Measurements from ENCODE around the gene TUBB4A. TPM values are rescaled to one million over a fixed set of nuclear protein-coding genes. Genes with fewer than 3 reads are reported as not detected.

Gene TUBB4A
- total and polyA plus RNA-seq, 11 donors, result 0.15 to 4.8 (median 1.6) TPM

GRCh38 chr19:6479836-6480398 lies 22.2 kb downstream of the TUBB4A start:
- Histone ChIP-seq H3K4me1 (peaks cover 0 to 18% (median 3%) of the 10 kb centered on the region in 12 donors), H3K27ac (no peak overlapping the region), H3K9me3 (no peaks in the 10 kb centered on the region), H3K27me3 (peaks cover 17 to 56% (median 25%) of the 10 kb centered on the region in 9 donors), H3K36me3 (peaks cover 0 to 18% (median 0%) of the 10 kb centered on the region in 9 donors), H3K4me3 (no peak overlapping the region)
- no peak for TF ChIP-seq CTCF (IDR thresholded peaks at IDR 0.05)
- no peak for TF ChIP-seq POLR2A (IDR thresholded peaks at IDR 0.05)
- intact Hi-C loops (cut with DNase I), result no loop called here
- WGBS, 4 donors, result 50 to 83% (median 57%) methylated on average over 5 to 7 of the region's 7 CpGs
- no peak for ATAC-seq
- no peak for DNase-seq

GRCh38 chr19:6478815-6479214 lies 23.3 kb downstream of the TUBB4A start:
- TF ChIP-seq POLR2A (IDR thresholded peaks at IDR 0.05), result no peak
- TF ChIP-seq CTCF (IDR thresholded peaks at IDR 0.05), result no peak
- H3K27me3 ChIP-seq, result peaks cover 18 to 57% (median 27%) of the 10 kb centered on the region in 9 donors
- no peaks in the 10 kb centered on the region for H3K9me3 ChIP-seq
- peaks cover 0 to 26% (median 0%) of the 10 kb centered on the region in 9 donors for H3K36me3 ChIP-seq
- 79 to 93% (median 80%) methylated on average over 2 to 13 of the region's 13 CpGs for WGBS, 4 donors
- ATAC-seq, result no peak
- no peak overlapping the region for H3K4me3 ChIP-seq
- DNase-seq, result no peak
- intact Hi-C loops (cut with DNase I), result no loop called here
- H3K4me1 ChIP-seq, result peaks cover 0 to 18% (median 3%) of the 10 kb centered on the region in 12 donors
- H3K27ac ChIP-seq, result no peak overlapping the region

- peaks cover 0 to 26% (median 0%) of the 10 kb centered on the region in 9 donors for H3K36me3 ChIP-seq
- H3K27me3 ChIP-seq, result peaks cover 18 to 51% (median 27%) of the 10 kb centered on the region in 9 donors
- ATAC-seq, result no peak
- H3K9me3 ChIP-seq, result no peaks in the 10 kb centered on the region
- peaks cover 0 to 18% (median 3%) of the 10 kb centered on the region in 12 donors for H3K4me1 ChIP-seq
- TF ChIP-seq POLR2A (IDR thresholded peaks at IDR 0.05), result no peak
- TF ChIP-seq CTCF (IDR thresholded peaks at IDR 0.05), result no peak
- intact Hi-C loops (cut with DNase I), result no loop called here
- 12 to 60% (median 18%) methylated on average over 1 to 29 of the region's 29 CpGs for WGBS, 4 donors
- H3K27ac ChIP-seq, result no peak overlapping the region
- no peak for DNase-seq
- H3K4me3 ChIP-seq, result peak overlapping the region in 3 of 12 donors; percentile 8 to 24 (median 14)
Observed at GRCh38 chr19:6476896-6477431, 25.1 kb downstream of the TUBB4A start.

- Histone ChIP-seq H3K36me3 (peaks cover 0 to 26% (median 0%) of the 10 kb centered on the region in 9 donors), H3K4me3 (peak overlapping the region in 3 of 12 donors; percentile 8 to 24 (median 14)), H3K4me1 (peaks cover 0 to 18% (median 3%) of the 10 kb centered on the region in 12 donors), H3K27me3 (peaks cover 18 to 49% (median 27%) of the 10 kb centered on the region in 9 donors), H3K9me3 (no peaks in the 10 kb centered on the region), H3K27ac (no peak overlapping the region)
- intact Hi-C loops (cut with DNase I), result no loop called here
- DNase-seq (peak in 1 of 5 donors; percentile 41), ATAC-seq (peak in 3 of 4 donors; percentile 16 to 67 (median 50))
- TF ChIP-seq POLR2A (IDR thresholded peaks at IDR 0.05), result no peak
- WGBS, 4 donors, result 5 to 19% (median 12%) methylated on average over 8 to 33 of the region's 33 CpGs
Observed at GRCh38 chr19:6476155-6476895, 25.8 kb downstream of the TUBB4A start.

Data from heart left ventricle (tissue), 16 donors.